ENCODE data around the gene CCNL2.

Gene CCNL2

GRCh38 chr1:1393428-1393827, 5.7 kb downstream of the CCNL2 start:
- H3K79me1 ChIP-seq (replicated peaks; ENCODE audit: low read length, poor library complexity, severe bottlenecking) = peaks cover 27% of the 10 kb centered on the region
- no peak overlapping the region for H2AK5ac ChIP-seq (ENCODE audit: low read length, severe bottlenecking)
- H2BK12ac ChIP-seq (ENCODE audit: low read length in 2 of 2) = no peak overlapping the region
- H2BK15ac ChIP-seq (ENCODE audit: low read depth, poor library complexity, severe bottlenecking) = no peak overlapping the region
- H3K4me3 ChIP-seq (ENCODE audit: insufficient read depth in 1 of 2, low read depth in 1 of 2, low read length in 2 of 2) = no peak overlapping the region
- H3K27ac ChIP-seq (ENCODE audit: low read length, poor library complexity, severe bottlenecking) = no peak overlapping the region
- no peak overlapping the region for H3K14ac ChIP-seq (ENCODE audit: low read length in 2 of 2)
- H3K36me3 ChIP-seq (ENCODE audit: control insufficient read depth in 1 of 2, insufficient read depth in 2 of 2, low read depth in 1 of 2, low read length in 2 of 2) = peaks cover 79 to 87% of the 10 kb centered on the region in 2 experiments
- no peak overlapping the region for H3K18ac ChIP-seq (ENCODE audit: low read depth in 1 of 2, low read length in 2 of 2)
- H4K91ac ChIP-seq (ENCODE audit: low read length) = no peak overlapping the region
- no peaks in the 10 kb centered on the region for H3K27me3 ChIP-seq (ENCODE audit: control insufficient read depth in 1 of 2, insufficient read depth in 1 of 2, low read length in 2 of 2)
- no peak overlapping the region for H2BK120ac ChIP-seq (ENCODE audit: low read depth, low read length)
- no peak overlapping the region for H4K8ac ChIP-seq (ENCODE audit: low read length)
- peak overlapping the region in 1 of 2 experiments; percentile 13 for H3K4ac ChIP-seq (ENCODE audit: low read depth in 1 of 2, low read length in 2 of 2)
- H3K9me3 ChIP-seq (ENCODE audit: control insufficient read depth, low read length) = no peaks in the 10 kb centered on the region
- 97% methylated on average over 11 of the region's 11 CpGs for WGBS
- no peak overlapping the region for H3K9ac ChIP-seq (ENCODE audit: low read length)
- H3K4me2 ChIP-seq (ENCODE audit: low read length, poor library complexity, severe bottlenecking) = no peak overlapping the region
- H3K4me1 ChIP-seq (ENCODE audit: control insufficient read depth, insufficient read depth, low read depth, low read length) = peaks cover 13% of the 10 kb centered on the region
- DNase-seq = no peak
- H3K23ac ChIP-seq (ENCODE audit: low read length in 2 of 2) = no peak overlapping the region
- H2AFZ ChIP-seq (ENCODE audit: low read depth, low read length) = no peak overlapping the region
- no peak overlapping the region for H2BK5ac ChIP-seq (ENCODE audit: low read depth, low read length, poor library complexity, severe bottlenecking)

DNA sequence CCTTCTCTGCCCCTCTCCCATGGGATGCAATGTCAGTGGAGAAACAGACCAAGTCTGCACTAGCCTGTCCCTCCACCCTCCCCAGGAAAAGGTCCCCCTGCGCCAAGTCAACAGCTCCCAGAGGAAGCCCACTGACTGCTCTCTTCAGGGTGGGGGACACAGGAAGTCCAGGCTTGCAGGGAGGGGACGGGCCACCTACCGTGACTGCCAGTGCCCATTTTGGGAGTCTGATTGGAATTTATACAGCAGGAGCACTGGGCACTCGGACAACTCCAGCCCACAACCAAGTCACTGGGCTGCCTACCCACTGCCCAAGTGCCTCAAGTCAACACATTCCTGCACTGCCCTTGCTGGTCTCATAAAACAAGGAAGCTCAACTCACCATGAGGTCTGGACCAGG, 6.1 kb downstream of the CCNL2 start:
- no peak overlapping the region for H3K4me3 ChIP-seq (ENCODE audit: insufficient read depth in 1 of 2, low read depth in 1 of 2, low read length in 2 of 2)
- H4K91ac ChIP-seq (ENCODE audit: low read length) = no peak overlapping the region
- H2BK120ac ChIP-seq (ENCODE audit: low read depth, low read length) = no peak overlapping the region
- no peak overlapping the region for H2AK5ac ChIP-seq (ENCODE audit: low read length, severe bottlenecking)
- H2BK12ac ChIP-seq (ENCODE audit: low read length in 2 of 2) = no peak overlapping the region
- no peak overlapping the region for H3K23ac ChIP-seq (ENCODE audit: low read length in 2 of 2)
- H3K27ac ChIP-seq (ENCODE audit: low read length, poor library complexity, severe bottlenecking) = no peak overlapping the region
- no peak overlapping the region for H3K4me2 ChIP-seq (ENCODE audit: low read length, poor library complexity, severe bottlenecking)
- peaks cover 12% of the 10 kb centered on the region for H3K4me1 ChIP-seq (ENCODE audit: control insufficient read depth, insufficient read depth, low read depth, low read length)
- no peak overlapping the region for H4K8ac ChIP-seq (ENCODE audit: low read length)
- no peak overlapping the region for H3K4ac ChIP-seq (ENCODE audit: low read depth in 1 of 2, low read length in 2 of 2)
- DNase-seq = no peak
- H2BK15ac ChIP-seq (ENCODE audit: low read depth, poor library complexity, severe bottlenecking) = no peak overlapping the region
- 100% methylated on average over 4 of the region's 4 CpGs for WGBS
- no peak overlapping the region for H3K14ac ChIP-seq (ENCODE audit: low read length in 2 of 2)
- peaks cover 28% of the 10 kb centered on the region for H3K79me1 ChIP-seq (replicated peaks; ENCODE audit: low read length, poor library complexity, severe bottlenecking)
- no peak overlapping the region for H3K18ac ChIP-seq (ENCODE audit: low read depth in 1 of 2, low read length in 2 of 2)
- no peak overlapping the region for H3K9ac ChIP-seq (ENCODE audit: low read length)
- H2AFZ ChIP-seq (ENCODE audit: low read depth, low read length) = no peak overlapping the region
- H3K36me3 ChIP-seq (ENCODE audit: control insufficient read depth in 1 of 2, insufficient read depth in 2 of 2, low read depth in 1 of 2, low read length in 2 of 2) = peaks cover 84 to 91% of the 10 kb centered on the region in 2 experiments
- H3K27me3 ChIP-seq (ENCODE audit: control insufficient read depth in 1 of 2, insufficient read depth in 1 of 2, low read length in 2 of 2) = no peaks in the 10 kb centered on the region
- no peaks in the 10 kb centered on the region for H3K9me3 ChIP-seq (ENCODE audit: control insufficient read depth, low read length)
- no peak overlapping the region for H2BK5ac ChIP-seq (ENCODE audit: low read depth, low read length, poor library complexity, severe bottlenecking)

DNA sequence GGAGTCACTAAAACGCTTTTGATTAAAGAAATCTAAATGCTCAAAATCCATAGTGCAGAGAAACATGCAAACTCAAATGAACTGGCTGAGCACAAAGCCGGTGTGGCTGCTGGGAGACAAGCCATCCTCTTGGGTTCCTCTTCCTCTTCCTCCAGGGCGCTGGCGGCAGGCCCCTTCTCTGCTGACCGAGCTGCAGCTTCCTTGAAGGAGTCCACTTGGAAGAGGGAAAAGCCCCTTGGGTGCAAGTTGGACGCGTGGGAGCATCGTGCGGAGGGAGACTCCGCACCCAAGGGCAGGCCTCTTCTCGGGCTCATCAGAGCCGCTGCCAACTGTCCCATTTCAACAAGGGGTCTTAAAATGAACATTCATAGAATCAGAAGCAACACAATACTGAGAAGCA, 7.9 kb downstream of the CCNL2 start:
- no peak overlapping the region for H3K4me3 ChIP-seq (ENCODE audit: insufficient read depth in 1 of 2, low read depth in 1 of 2, low read length in 2 of 2)
- H3K23ac ChIP-seq (ENCODE audit: low read length in 2 of 2) = no peak overlapping the region
- DNase-seq = no peak
- no peak overlapping the region for H2BK5ac ChIP-seq (ENCODE audit: low read depth, low read length, poor library complexity, severe bottlenecking)
- no peak overlapping the region for H2AFZ ChIP-seq (ENCODE audit: low read depth, low read length)
- no peak overlapping the region for H2BK15ac ChIP-seq (ENCODE audit: low read depth, poor library complexity, severe bottlenecking)
- no peak overlapping the region for H4K91ac ChIP-seq (ENCODE audit: low read length)
- H3K79me1 ChIP-seq (replicated peaks; ENCODE audit: low read length, poor library complexity, severe bottlenecking) = peaks cover 40% of the 10 kb centered on the region
- H3K14ac ChIP-seq (ENCODE audit: low read length in 2 of 2) = no peak overlapping the region
- peaks cover 3% of the 10 kb centered on the region for H3K4me1 ChIP-seq (ENCODE audit: control insufficient read depth, insufficient read depth, low read depth, low read length)
- no peak overlapping the region for H2AK5ac ChIP-seq (ENCODE audit: low read length, severe bottlenecking)
- H3K4ac ChIP-seq (ENCODE audit: low read depth in 1 of 2, low read length in 2 of 2) = no peak overlapping the region
- no peak overlapping the region for H3K18ac ChIP-seq (ENCODE audit: low read depth in 1 of 2, low read length in 2 of 2)
- H3K27ac ChIP-seq (ENCODE audit: low read length, poor library complexity, severe bottlenecking) = no peak overlapping the region
- no peak overlapping the region for H4K8ac ChIP-seq (ENCODE audit: low read length)
- no peaks in the 10 kb centered on the region for H3K9me3 ChIP-seq (ENCODE audit: control insufficient read depth, low read length)
- H3K36me3 ChIP-seq (ENCODE audit: control insufficient read depth in 1 of 2, insufficient read depth in 2 of 2, low read depth in 1 of 2, low read length in 2 of 2) = peaks cover 86 to 96% of the 10 kb centered on the region in 2 experiments
- H2BK12ac ChIP-seq (ENCODE audit: low read length in 2 of 2) = no peak overlapping the region
- H3K9ac ChIP-seq (ENCODE audit: low read length) = no peak overlapping the region
- WGBS = 97% methylated on average over 12 of the region's 12 CpGs
- no peak overlapping the region for H2BK120ac ChIP-seq (ENCODE audit: low read depth, low read length)
- H3K4me2 ChIP-seq (ENCODE audit: low read length, poor library complexity, severe bottlenecking) = no peak overlapping the region
- H3K27me3 ChIP-seq (ENCODE audit: control insufficient read depth in 1 of 2, insufficient read depth in 1 of 2, low read length in 2 of 2) = no peaks in the 10 kb centered on the region

- Histone ChIP-seq H4K91ac (ENCODE audit: low read length) (no peak overlapping the region), H3K4ac (ENCODE audit: low read depth in 1 of 2, low read length in 2 of 2) (no peak overlapping the region), H3K27ac (ENCODE audit: low read length, poor library complexity, severe bottlenecking) (no peak overlapping the region), H3K9me3 (ENCODE audit: control insufficient read depth, low read length) (no peaks in the 10 kb centered on the region), H2BK5ac (ENCODE audit: low read depth, low read length, poor library complexity, severe bottlenecking) (no peak overlapping the region), H3K14ac (ENCODE audit: low read length in 2 of 2) (no peak overlapping the region), H2BK15ac (ENCODE audit: low read depth, poor library complexity, severe bottlenecking) (no peak overlapping the region), H2AK5ac (ENCODE audit: low read length, severe bottlenecking) (no peak overlapping the region), H3K27me3 (ENCODE audit: control insufficient read depth in 1 of 2, insufficient read depth in 1 of 2, low read length in 2 of 2) (no peaks in the 10 kb centered on the region), H2AFZ (ENCODE audit: low read depth, low read length) (no peak overlapping the region), H3K9ac (ENCODE audit: low read length) (no peak overlapping the region), H3K36me3 (ENCODE audit: control insufficient read depth in 1 of 2, insufficient read depth in 2 of 2, low read depth in 1 of 2, low read length in 2 of 2) (peaks cover 90 to 99% of the 10 kb centered on the region in 2 experiments), H3K4me2 (ENCODE audit: low read length, poor library complexity, severe bottlenecking) (no peak overlapping the region), H3K18ac (ENCODE audit: low read depth in 1 of 2, low read length in 2 of 2) (no peak overlapping the region), H4K8ac (ENCODE audit: low read length) (no peak overlapping the region), H2BK120ac (ENCODE audit: low read depth, low read length) (no peak overlapping the region), H2BK12ac (ENCODE audit: low read length in 2 of 2) (no peak overlapping the region), H3K79me1 (replicated peaks; ENCODE audit: low read length, poor library complexity, severe bottlenecking) (peaks cover 44% of the 10 kb centered on the region), H3K23ac (ENCODE audit: low read length in 2 of 2) (no peak overlapping the region), H3K4me3 (ENCODE audit: insufficient read depth in 1 of 2, low read depth in 1 of 2, low read length in 2 of 2) (no peak overlapping the region), H3K4me1 (ENCODE audit: control insufficient read depth, insufficient read depth, low read depth, low read length) (peaks cover 3% of the 10 kb centered on the region)
- DNase-seq = no peak
- 98% methylated on average over 12 of the region's 12 CpGs for WGBS
Measured at GRCh38 chr1:1390675-1391074, 8.5 kb downstream of the CCNL2 start.

Measured in mesenchymal stem cell (in vitro differentiated cells and primary cell).